ENCODE data around the gene ATG9A.

GRCh38 chr2:219175486-219175885 lies 54.0 kb downstream of the ATG9A start:
- TF ChIP-seq CTCF (IDR thresholded peaks at IDR 0.05; ENCODE audit: low read depth, low read length, poor library complexity, severe bottlenecking) (no peak), EZH2phosphoT487 (IDR thresholded peaks at IDR 0.05; ENCODE audit: borderline replicate concordance, low read length) (no peak)
